HG02798 (cell line): ENCODE measurements around the gene IL1RAPL1.

Experiments
- ATAC-seq: cut with Tn5 transposase; IDR thresholded peaks from one replicate; pipeline ENCODE4 v1.9.1; 2021; ENCODE audit warnings: mild to moderate bottlenecking; ENCODE audit not compliant: unreplicated experiment, poor library complexity

Gene IL1RAPL1

DNA sequence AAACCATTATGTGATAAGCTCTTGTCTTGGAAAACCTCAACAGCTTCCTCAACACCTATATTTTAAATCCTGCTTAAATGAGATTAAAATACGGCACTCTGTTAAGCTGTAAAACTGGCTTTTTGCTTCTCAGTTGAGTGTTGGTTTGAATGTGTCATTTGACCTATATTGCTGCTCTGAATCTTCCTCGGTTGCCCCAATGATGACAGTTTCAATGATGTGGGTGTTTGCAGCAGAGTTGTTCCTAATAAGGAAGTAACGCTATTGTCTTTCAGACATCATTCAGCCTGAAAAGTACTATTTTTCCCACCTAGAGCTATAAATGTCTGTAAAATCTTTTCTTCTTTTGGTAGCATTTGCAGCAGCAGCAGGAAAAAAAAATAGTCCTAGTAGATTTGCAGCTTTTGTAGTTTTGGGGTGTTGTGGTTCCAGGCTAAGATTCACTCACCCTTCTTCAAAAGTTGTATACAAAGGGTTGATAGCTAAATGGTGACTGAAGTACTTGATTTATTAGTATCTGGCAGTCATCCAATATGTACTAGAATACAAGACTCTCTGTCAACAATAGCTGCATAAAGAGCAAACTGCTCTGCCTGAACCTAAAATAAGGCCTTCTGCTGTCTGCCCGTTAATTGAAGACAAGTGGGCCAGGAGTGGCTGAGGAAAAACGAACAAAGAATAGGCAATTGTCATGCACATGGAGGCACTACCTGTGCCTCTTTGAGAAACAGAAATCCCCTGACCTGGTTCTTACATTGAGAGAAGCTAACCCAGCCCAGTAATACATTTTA lies 333.1 kb downstream of the IL1RAPL1 start:
- ATAC-seq, result no peak

DNA sequence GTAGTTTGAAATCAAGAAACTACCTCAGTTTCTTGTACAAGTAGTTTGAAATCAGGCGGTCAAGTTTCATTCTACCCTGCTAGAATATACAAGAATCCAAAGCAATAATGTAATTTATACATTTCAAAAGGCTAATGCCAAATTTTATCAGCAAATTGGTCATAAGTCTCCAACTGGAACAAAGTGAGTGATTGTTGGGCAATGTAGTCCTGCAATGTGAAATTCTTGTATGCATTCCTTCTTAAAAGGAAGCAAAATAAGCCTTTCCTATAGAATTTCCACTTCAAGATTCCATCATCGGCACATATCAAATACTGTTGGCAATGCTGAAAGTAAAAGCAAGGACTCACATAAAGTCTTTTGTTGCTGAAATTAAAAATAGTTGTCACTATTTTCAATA lies 334.9 kb downstream of the IL1RAPL1 start:
- no peak for ATAC-seq

DNA sequence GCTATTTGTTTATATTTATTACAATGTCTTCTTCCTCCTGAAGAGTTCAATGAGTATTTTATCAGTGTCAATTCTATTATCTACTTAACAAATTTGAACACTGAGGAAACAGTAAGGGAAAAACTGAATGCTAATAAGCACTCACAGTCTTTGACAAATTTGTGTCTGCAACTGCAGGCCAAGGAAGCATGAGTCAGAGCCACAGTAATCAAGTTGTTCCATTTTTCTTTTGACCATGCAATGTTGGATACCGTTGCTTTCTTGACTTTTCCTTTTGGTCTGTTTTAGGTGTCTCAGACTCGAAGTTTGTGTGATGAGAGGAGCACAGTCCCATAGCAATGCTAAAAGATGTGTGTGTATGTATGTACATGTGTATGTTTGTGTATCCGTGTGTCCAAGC lies 359.6 kb downstream of the IL1RAPL1 start:
- ATAC-seq, result no peak

DNA sequence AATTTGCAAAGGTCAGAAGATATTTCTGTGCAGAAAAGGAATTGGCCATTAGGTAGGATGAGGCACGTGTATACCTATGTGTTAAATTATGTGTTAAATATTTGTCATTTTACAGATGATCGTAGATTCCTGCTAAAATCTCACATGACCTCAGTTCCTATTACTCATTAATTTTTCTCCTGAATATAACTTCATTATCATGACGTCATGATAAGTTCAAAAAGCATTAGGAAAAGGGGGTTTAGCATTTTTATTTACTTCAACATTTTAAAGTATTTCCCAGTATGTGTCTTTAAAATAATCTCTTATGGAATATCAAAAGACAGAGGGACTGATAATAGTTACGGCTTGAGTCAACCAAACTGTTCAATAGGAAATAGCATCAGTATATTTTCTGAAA lies 372.8 kb downstream of the IL1RAPL1 start:
- ATAC-seq, result no peak

DNA sequence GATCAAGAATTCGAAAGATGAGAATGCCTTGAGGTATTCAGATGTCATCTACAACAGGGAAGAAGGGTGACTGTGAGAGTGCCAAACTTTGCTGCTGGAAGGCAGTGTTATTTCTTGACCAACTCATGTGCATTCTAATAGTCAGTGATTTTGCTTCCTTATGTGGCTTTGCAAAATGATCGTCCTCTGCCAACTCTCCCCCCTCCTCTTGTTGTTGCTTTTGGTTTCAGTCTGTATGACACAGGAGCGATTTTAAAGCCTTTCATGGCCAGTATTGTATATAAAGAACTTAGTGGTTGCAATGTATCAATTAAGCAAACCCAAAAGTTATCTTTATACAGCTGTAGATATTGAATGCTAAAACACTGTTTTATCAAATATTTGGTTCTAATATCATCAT lies 379.1 kb downstream of the IL1RAPL1 start:
- peak; percentile 73 for ATAC-seq

DNA sequence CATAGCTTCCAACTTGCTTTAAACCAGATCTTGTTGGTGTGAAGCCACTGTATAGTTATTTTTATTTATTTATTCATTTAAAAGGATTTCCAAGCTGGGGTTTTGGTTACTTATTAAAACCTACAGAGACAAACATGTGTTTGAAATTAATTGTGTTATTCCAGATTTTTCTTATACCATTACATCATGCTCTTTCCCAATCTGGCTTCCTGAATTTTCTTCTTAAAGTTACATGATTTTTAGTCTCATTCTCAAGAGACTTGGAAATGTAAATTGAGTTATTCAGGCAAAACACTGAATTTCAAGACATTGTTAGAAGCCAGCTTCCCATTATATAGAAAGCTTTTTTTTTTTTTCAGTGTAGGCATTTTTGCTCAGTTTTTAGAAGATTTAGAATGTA lies 381.9 kb downstream of the IL1RAPL1 start:
- ATAC-seq, result no peak

DNA sequence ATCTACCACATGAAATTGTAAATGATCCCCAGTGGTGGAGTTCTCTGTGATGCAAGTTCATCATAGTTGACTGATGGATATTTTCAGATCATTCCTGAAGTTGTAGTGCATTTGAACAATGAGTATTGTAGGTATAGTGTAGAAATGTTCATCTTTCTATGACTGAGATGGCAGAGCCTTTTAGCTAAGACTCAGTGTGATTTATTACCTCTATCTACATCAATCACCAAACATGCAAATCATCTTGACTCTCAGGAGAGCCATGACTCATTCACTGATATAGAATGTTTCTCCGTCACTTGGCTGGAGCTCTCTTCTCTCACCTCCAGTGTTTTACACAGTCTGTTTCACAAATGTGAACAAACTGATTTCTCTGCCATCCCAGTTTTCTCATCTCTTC lies 392.6 kb downstream of the IL1RAPL1 start:
- ATAC-seq, result no peak

DNA sequence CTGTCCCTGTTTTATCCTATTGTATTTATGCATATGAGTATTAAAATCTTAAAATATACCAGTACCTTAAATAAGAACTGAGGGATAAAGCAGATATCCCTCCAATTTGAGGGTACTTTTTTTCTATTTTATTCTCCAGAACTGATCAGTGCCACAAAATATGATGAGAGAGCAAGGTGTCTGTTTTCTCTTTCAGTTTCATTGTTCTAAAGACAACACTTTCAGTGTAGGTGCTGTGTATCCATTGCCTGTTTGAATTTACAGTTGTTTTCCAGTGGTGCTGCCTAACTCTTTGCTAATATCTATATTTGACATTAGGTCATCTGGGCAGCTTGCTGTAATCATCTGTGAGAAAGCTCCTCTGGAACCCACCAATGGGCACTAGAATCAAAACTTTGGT lies 394.7 kb downstream of the IL1RAPL1 start:
- peak; percentile 80 for ATAC-seq

DNA sequence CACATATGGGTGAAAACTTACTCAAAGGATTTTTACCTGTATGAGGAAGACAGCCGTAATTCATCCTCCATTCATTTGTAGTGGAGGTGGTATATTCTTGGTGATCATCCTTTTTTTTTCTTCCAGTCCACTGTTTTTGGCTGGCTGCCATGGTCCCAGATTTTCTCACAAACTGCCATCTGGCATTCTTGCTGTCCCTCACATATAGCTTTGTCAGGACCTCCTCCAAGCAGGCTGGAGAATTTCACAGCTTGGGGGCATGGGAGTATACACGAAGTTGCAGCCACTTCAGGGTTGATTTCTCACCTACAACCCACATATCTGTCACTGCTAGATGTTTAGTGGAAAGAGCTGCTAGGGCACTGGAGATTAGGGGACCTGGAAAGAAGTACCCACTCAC lies 401.0 kb downstream of the IL1RAPL1 start:
- ATAC-seq, result no peak

DNA sequence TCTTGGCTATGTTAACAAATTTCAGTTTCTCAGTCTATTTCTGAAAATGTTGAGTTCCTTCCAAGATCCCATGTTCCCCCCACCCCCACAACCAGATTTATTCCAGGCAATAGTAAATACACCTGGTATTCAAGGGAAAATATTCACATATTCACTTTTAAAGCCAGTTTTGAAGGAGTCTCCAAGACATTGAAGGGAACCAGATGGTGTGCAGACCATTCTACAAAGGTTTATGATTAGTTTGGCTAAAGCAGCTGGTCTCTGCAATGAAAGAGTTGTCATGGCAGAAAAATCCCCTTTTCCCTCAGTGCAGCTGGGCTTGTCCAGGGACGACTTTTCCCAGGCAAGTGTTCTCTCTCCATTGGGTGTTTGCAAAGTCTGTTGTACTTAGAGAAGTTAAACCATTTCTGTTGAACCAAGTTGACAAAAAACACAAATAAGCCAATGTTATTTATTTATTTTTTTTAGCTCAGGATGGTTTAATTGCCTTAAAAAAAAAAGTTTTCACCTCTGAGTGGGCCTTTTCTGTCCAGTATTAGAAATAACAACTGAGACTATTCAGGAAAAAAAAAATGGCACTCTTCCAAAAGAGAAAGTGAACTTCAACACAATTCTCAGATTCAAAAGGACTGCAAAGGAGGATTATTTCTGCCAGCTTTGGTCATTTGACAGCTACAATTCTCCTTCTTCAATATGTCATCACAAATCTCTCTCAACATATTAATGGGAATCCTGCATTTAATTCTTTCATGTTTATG lies 410.6 kb downstream of the IL1RAPL1 start:
- no peak for ATAC-seq

DNA sequence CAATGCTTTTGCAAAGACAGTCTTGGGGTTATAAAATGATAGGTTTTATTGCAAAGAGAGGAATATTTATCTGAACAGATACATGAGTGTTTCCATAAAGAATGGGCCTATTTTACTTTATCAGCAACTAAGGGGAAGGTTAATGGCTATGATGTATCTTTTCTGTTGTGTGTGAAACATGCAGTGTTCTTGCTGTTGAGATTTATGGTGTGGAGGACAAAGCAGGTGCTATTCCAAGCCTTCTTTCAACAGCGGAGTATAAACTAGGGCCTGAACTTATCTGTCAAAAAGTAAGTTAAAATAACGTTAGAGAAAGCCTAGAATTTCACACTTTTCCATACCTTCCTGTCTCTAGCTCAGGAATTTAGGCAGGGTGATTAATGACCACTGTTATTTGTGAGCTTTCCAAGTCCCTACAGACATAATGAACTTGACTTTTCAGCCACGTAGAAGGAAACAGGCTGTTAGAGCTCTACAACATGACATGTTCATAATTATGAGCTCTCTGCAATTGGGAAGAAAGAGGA lies 411.4 kb downstream of the IL1RAPL1 start:
- no peak for ATAC-seq

DNA sequence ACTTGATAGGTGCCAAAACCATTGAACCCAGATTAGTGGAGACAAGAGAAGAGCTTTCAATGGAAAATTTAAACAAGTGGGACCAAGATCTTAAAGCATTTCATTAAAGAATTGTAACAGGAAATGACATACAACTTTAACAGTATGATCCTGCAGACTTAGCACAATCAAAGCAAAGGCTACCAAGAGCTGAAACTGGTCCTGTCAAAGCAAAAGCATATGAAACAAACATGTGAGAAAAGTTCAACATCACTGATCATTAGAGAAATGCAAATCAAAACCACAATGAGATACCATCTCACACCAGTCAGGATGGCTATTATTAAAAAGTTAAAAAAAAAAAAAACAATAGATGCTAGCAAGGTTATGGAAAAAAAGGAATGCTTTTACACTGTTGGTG lies 425.6 kb downstream of the IL1RAPL1 start:
- no peak for ATAC-seq

DNA sequence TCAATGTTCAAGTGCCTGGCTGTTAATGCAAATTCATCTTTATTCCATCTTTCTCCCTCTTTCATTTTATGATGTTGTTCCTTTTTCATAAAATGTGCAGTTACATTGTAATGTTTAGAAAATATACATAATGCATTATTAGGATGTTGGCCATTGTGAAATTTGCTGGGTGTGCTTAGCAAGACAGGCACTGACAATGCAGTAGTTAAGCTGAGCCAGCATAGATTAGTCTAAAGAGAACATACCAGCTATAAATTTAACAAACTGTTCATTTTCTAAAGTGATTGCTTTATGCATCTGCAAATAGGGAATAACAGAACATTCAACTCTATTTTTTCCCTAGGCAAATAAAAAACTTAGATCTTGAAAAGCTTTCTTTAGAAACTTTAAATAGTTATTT lies 436.0 kb downstream of the IL1RAPL1 start:
- ATAC-seq, result no peak

DNA sequence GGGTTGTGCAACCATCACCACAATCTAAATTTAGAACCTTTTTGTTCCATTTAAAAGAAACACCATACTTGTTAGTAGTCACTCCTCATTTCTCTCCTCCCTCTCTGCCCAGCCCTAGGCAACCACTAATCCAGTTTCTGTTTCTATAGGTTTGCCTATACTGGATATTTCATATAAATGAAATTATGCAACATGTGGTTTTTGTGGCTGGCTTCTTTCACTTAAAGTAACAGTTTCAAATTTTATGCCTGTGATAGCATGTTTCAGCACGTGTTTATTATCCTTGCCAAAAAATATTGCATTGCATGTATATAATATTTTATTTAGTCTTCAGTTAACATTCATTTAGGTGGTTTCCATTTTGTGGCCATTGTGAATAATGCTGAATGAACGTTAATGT lies 437.6 kb downstream of the IL1RAPL1 start:
- no peak for ATAC-seq

DNA sequence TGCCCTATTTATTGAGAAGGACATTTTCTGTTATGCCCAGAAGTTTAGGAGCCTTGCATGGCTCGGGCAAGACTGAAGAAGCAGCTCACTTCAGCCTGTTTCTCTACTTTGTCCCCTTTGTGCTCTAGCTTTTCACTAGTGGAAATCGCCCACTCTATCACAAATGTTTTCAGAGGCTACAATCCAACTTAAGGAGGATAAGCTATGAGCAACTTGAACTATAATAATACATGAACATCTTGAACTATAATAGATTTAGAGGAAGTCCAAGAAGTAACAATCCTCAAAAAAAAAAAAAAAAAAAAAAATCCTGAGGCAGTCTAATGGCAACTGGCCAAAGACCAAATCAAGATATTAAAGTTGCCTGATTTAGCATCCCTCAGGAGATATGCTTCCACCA lies 452.3 kb downstream of the IL1RAPL1 start:
- ATAC-seq, result no peak

DNA sequence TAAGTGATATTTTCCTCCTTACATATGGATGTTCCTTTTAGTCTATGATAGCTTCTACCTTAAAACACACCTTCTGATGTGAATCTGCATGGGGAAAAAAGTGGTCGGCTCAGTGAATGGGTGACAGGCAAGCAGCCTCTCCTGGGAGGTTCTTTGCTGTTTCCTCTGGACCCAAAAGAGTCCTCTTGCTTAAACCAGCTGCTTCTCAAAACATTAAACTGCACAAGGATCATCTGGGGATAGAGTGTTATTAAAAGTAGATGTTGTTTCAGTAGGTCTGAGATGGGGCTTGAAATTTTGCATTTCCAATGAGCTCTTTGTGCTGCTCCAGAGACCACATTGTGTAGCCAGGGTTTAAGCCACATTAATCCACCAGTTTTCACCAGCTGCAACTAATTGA lies 452.9 kb downstream of the IL1RAPL1 start:
- ATAC-seq, result no peak

DNA sequence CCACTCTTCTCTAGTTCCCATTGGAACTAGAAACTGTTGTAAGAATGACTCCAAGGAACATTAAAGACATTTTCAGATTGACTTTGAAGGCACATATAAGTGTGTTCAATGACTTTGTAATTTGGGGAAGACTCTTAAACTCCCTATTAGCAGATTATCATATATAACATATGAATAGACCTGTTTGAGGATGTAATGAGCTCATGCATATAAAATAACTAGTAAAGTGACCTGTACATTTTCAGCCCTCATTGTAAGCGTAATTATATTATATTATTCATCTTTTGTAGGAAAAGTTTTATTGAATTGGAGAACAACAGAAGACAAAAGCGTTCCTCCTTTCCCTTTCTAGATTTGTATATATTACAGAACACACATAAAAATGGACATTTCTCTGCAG lies 455.1 kb downstream of the IL1RAPL1 start:
- no peak for ATAC-seq

DNA sequence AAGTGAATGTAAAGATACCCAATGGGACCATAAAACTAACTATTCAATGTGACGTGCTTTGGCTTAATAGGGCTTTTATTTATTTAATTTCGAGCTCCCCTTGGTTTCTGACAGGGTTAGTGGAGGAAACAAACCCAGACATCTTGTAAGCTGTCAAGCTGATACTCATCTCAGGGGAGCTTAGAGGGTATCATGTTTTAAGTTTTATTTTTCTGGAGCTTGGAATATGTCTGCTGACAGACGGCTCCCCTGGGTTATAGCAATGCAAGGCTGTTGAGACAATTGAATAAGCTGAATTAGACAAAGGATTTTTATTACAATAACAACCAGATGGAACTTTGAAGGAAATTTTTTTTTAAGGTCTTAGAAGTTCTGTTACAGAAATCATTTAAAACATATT lies 456.5 kb downstream of the IL1RAPL1 start:
- ATAC-seq, result no peak

DNA sequence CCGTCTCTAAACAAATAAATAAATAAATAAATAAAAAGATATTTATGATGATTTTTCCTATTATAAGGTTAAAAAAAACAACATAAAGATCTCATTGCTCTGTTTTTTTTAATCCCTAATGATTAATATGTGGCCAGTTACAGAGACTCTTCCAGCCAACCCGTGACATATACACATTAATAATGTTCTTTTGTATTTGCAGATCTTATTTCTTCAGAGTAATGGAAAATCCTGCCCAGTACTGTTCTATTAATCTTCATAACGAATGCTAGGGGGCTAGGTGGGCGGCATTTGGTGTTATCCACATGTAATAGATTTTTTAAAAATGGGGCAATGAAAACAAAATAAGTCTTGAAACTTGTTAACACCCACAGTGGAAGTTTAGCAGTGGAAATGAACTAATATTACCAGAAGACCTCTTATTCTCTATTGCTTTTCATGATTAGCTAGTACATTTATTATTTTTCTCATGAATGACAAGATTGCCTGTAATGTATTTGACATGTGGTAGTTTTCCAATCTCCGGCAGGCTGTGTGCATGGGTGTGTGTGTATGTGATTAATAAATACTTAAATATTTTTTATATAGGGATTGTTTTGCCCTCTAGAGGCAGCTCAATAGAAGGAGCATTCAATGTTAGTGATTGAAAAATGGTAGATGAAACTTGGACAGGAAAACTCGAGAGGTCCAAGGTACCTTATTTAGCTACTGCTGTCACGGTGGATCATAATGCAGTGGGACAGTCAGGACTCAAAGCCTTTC lies 457.4 kb downstream of the IL1RAPL1 start:
- ATAC-seq, result no peak

DNA sequence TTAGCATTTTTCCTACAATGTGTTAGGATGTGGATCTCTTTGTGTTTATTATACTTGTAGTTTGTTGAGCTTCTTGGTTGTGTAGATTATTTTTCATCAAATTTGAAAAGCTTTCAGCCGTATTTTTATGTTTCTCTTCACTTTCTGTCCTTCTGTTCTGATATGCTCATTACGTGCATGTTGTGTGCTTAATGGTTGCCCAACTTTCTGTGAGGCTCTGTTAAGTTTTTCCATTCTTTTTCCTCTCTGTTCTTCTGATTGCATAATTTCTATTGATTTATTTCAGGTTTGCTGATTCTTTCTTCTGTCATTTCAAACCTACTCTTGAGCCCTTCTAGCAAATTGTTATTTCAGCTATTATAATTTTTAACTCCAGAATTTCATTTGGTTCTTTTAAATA lies 478.2 kb downstream of the IL1RAPL1 start:
- no peak for ATAC-seq

DNA sequence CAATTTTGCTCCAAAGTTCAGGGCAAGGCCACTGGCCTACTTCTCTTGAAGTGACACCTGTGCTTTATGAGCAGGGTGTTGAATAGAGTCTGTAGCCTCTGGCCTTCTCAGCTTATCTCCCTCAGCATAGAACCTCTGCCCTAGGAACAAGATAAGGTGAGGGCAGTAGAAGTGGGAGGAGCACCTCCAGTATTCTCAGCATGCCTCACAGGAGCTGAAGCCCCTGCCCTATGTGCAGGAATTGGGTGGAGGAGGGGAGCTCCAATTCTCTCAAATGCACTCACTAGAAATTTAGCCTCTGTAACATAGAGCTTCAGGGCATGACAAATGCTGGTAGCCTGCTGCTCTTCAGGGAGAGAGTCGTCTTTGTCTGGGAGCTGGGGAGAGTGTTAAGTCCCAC lies 479.3 kb downstream of the IL1RAPL1 start:
- ATAC-seq, result no peak
